CD4-positive, alpha-beta T cell treated with Interleukin-15 for 1 hour (primary cell): ENCODE measurements around the gene RETREG1.
"Not testable (repeated sequence)": the region's sequence is repeated elsewhere in the genome, so short reads cannot be mapped to it uniquely, and the experiment has no call there.

Experiments used
- DNase-seq: peaks from one replicate; pipeline ENCODE4 v3.0.0-alpha.2; 2020

RETREG1 gene

DNA sequence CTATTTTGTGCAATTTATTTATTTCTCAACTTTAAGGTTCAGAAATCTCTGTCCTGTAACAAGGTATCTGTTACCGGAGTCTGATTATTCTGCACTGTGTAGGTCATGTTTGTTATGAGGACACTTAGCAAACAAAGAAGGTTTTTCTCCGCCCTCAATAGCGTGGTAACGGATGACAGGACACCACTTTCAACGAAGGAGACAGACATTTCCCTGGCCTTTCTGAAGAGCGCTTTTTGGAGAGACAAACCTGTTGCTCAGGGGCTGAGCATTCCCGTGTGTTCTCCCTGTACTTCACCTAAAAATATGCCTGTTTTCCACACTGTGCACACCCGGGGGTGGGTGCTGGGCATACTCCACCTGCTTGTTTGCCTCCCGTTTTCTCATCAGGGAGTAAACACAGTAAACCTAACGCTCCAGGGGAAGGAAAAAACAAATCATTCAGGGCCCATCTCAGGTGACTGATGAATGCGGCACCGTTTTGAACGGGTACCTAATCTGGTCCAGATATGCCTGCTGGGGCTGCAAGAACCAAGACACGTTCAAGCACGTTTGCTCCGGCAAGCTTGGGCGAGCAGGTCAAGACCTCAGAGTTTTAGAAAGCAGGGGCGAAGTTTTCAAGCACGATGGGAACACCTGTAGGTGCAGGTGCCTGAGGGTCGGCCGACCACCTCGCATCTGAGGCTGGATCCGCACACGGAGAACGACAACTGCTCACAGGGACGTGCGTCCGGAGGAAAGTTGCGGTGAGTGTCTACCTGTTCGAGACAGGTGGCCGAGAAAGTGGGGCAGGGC is 859 bp downstream of the RETREG1 start:
- DNase-seq, result no peak

DNA sequence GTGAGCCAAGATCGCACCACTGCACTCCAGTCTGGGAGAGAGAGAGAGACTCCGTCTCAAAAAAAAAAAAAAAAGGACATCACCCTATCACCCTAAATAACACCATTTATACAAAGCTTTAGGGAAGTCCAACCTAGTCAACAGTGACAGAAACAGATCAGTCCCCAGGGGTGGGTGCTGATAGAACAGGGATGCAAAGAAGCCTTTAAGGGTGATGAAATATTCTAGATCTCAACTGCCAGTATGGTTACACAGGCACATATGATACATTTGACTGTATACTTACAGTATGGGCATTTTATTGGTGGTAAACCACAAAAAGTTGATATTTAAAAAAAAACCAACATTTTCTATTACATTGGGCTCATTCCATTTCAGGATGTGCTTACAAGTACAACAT is 4.8 kb downstream of the RETREG1 start:
- DNase-seq, result no peak

DNA sequence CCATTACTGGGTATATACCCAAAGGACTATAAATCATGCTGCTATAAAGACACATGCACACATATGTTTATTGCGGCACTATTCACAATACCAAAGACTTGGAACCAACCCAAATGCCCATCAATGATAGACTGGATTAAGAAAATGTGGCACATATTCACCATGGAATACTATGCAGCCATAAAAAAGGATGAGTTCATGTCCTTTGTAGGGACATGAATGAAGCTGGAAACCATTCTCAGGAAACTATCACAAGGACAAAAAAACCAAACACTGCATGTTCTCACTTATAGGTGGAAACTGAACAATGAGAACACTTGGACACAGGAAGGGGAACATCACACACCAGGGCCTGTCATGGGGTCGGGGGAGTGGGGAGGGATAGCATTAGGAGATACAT is 5.9 kb downstream of the RETREG1 start:
- DNase-seq, result not testable (repeated sequence)

DNA sequence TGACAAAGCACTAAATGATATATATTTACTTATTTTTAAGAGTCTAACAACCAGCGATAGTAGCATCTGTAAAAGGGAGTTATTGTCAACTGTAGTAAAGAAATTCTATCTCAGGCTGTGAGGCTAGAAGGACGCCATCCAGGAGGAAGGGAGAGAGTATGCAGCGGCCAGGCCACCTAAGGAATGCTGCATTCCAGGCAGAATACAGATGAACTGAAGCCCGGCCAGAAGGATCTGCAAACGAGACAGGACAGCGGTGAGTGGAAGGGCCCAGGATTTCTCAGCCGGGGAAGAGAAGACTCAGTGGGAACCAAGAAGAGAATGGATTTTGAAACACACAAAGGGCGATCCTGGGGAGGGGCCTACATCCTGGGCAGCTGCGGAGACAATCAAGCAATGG is 7.4 kb downstream of the RETREG1 start:
- no peak for DNase-seq

DNA sequence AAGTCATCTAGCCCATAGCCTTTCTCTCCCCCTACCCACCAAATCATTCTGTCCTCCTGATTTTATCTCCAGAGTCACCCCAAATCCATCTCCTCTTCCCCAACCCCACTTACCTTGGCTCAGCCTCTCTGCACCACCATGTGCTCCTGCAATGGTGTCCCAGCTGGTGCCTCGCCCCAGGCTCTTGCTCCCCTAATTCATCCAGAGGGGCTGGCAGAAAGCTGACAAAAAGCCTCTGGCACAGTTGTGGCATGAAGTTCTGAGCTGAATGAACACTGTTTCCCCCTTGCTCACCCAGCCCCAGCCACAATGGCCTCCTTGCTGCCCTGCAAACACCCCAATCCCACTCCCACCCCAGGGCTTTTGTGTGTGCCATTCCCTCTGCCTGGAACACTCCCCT is 10.2 kb downstream of the RETREG1 start:
- no peak for DNase-seq

DNA sequence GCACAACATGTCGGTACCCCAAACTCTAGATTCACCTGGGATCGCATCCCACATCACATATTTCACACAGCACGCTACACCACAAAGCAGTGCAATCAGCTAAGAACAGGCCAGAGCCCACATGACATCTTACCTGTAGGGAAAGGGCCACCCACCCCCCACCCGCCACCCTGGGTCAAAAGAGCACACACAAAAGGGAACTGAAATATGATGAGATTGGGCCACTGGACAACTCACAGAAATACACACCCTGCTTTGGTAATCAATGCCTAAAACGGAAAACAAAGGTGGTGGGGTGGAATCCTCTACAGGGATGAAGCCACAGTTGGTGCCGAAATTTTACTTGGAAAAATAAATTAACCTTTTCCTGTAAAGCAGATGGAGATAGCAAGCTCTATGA is 13.1 kb downstream of the RETREG1 start:
- no peak for DNase-seq

DNA sequence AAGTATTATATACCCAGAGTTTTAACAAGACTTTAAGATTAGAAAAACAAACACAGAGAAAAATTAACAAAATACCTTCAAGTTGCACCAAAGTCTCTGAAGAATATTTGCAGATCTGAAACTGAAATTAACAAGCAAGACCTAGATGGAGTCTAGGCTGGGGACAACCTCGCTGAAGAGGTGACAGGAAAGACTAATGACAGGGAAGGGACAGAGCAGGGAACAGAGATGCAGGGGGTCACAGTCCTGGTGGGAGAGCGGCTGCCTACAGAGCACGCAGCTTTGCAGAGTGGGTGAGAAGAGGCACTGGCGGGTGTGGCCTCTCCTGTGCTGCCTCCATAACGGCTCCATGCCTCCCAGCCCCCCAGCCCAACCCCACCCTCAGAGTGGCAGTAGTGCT is 13.5 kb downstream of the RETREG1 start:
- DNase-seq, result no peak

DNA sequence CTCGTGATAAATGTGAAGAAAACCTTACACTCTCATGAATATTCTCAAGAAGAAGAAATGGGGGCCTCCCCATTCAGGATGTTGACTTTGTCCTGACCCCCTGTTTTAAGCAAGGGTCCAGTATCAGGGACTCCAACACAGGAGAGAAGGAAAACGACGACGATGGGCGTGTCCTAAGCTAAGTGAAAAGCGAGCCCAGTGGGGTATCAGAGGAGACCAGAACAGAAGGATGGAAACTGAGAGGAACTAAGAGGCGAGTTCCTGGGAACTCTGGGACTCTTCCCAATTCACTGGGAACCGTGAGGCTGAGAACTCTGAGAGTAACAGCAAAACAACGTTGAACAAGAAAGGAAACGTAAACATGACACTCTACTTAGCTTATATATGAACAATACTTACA is 14.6 kb downstream of the RETREG1 start:
- no peak for DNase-seq

DNA sequence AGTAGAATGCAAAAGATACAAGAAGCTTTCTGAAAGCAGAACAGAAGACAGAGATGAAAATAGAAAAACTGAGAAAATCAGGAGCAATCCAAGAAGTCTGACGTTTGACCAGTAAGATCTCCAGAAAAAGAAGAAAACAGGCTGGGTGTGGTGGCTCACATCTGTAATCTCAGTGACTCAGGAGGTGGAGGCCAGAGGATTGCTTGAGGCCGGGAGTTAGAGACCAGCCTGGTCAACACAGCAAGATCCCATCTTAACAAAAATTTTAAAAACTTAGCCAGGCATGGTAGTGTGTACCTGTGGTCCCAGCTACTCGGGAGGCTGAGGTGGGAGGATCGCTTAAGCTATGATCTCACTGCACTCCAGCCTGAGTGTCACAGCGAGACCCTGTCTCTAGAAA is 15.9 kb downstream of the RETREG1 start:
- no peak for DNase-seq

DNA sequence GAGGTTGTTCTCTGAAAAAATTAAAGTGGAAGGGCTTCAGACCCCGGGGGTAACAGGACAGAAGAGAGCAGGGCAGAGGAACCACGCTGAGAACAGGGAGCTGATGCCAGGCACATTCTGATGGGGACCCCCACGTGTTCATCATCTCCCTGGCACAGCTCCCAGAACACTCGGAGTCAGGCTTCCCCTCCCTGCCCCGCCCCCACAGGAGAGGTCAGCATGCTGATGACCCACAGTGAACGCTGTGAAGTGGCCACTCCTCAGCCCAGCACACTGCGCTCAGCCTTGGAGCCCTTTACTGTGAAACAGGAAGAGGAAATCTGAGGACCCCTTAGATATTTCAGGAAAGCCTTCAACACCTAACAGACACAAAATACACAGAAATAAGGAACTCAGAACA is 16.4 kb downstream of the RETREG1 start:
- DNase-seq, result no peak

DNA sequence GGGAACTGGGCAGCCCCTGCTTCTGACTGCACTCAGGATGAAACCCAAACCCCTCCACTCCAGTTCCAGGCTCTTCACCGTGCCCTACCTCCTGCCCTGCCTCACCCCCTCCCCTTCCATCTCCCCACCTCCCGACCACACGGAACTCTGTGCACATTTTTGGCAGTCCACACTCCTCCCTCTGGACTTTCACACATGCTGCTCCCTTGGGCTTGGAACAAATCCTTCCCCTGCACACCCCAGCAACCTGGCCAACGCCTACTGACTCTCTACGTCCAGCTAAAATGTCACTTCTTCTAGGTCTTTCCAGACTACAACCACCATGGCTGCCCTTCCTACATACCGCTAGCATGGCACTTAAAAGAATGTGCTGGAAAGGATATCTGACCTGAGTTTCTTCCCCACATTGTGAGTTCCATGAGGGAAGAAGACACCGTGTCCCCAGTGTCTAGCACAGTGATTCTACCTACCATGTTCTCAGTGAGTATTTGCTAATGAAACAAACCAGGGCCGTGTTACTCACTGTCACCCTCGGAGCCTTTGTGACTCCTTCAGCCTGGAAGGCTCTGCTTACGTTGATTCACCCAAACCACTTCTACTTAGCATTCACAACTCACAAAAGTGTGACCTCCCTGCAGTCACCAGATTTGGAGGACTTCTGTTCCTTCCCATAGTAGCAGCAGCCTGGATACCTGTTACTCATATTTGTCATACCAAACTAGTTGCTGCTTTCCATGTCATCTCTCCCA is 18.7 kb downstream of the RETREG1 start:
- DNase-seq, result no peak

DNA sequence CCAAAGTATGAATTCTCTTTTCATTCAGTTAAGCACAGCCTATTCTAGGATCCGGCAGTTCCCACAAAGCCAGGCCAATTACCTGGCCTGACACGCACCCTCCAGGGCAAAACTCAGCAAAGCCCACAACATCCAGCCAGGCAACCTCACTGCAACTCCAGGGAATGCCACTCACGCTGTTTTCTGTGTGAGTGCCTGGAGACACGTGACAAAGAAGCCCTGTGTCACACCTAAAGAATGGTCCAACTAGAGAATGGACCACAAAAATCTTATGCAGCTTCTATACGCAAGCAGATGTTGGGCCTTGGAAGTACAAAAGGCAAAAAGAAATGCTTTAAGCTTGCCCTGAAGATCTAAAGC is 20.2 kb downstream of the RETREG1 start:
- DNase-seq, result no peak

DNA sequence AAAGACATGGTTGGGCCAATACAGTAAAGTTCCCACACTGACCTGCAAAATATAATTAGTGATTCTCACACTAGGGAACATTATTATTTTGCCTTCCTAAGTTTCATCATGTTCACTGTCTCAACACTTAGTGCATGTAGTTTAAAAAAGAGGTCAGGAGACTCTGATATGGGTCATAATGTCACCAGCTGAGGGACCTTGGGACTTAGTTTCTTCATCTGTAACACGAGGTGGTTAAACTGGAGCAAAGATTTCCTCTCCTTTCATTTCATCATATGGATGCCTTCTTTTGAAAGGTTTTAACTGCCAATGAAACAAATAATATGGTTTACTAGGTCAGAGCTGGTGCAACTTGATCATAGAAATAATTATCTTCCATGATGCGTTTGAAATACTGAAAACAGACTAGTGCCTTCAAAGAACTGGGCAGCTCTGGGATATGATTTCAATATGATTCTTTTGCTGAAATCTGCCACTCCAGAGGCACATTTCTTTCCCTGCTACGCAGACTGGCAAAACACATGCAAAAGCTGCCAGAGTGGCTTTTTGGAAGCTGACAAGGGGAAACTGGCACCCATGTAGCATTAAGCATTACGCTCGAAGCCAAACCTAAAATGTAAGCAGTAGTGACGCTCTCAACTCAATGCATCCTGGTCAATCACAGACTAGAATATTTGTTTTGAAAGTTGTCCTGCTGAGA is 20.8 kb downstream of the RETREG1 start:
- no peak for DNase-seq

DNA sequence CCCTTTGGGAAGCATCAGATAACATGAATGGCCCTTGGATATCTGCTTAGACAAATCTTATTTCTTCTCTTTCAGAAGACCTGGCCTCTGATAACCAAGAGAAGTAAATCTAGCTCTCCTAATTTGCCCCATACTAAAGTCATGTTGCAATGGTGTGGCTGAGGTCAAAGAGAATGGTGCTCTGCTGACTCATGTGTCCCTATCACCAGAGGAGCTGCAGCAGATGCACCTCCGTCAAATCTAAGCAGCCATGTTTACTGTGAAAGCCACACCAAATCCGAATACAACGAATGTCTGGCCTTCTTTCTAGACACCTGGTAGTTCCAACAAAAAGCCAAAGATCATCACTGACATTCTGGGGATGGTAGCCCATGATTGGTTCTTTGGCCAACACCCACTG is 23.2 kb downstream of the RETREG1 start:
- DNase-seq, result no peak

DNA sequence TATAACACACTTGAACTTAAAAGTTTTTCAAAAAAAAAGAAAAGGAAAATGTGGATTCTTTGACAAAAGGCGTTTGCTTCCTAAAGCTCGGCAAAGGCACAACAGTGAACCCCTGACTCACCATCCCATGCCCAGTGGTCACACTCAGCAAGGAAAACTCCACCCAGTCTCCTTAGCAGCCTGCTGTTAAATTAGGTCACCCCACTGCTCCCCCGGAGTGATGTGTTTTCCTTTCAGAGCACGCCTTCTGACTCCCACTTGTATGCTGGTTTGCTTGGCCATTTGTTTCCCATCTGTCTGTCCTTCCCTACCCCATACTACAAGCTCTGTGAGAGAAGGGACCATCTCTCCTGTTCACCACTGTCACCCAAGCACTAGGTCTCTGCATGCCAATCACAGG is 23.8 kb downstream of the RETREG1 start:
- no peak for DNase-seq

DNA sequence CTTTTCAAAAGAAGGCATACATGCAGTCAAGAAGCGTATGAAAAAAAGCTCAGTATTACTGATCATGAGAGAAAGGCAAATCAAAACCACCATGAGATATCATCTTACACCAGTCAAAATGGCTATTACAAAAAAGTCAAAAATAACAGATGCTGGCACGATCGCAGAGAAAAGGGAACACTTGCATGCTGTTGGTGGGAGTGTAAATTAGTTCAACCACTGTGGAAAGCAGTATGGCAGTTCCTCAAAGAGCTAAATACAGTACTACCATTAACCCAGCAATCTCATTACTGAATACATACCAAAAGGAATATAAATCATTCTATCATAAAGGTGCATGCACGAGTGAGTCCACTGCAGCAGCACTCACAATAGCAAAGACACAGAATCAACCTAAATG is 24.5 kb downstream of the RETREG1 start:
- DNase-seq, result no peak

DNA sequence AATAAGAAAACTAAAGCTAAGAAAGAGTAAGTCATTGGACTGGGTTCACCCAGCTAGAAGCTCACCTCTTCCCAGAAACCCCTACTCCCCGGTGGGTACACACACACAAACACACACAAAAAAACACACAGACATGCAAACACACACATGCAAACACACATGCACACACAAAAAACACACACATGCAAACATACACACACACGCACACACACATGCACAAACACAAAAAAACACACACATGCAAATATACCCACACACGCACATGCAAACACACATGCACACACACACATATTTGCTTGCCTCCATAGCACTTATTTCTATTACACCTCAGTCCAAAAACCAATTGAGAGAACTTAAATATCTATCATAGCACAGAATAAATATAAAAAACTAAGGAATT is 26.1 kb downstream of the RETREG1 start:
- no peak for DNase-seq

DNA sequence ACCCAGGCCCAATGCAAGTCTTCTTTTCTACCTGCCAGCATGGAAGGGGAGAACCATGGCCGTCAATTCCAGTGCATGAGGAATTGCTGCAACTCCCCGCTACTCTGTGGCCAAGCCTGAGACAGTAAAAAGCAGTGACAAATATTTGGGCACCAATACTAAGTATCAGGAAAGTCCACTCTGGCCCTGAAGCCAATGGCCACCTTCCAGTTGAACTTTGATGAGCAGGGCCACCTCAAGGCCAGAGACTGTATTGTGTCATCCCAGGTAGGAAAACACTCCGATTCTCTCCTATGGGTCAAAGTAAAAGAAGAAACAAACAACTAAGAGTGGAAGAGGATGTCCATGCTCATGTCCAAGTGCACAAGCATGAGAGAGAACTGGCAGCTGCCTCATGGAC is 27.1 kb downstream of the RETREG1 start:
- DNase-seq, result no peak

DNA sequence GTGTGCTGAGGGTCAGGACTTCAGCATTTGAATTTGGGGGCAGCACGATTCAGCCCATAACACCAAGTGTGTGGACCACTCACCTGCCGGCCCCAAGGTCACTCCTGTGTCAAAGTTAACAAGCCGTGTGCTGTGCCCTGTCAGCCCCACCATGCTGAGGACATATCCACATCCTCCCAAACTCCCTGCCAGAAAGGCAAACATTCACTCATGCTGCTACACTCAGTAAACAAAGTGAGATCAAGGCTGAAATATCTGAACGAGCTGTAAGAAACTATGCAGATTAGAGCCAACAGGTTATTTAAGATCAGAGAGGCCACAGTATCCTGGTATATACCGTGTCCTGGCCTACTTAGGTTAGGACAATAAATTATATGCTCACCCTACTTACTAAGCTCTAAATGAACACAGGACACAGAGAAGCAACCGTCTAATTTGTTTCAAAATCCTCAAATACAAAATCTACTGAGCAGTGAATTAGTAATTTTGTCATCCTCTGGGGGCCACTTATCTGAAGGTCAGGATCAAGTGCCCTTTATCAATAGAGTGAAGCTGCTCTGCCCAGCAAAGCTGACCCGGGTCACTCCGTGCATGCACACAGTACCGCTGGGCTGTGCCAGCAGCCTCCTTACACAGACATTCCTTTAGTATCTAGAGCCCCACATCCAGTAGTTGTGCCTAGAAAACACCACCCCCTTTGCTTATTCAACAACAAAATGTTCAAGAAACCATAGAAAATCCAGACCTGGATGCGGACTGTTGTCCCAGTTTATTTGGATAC is 28.2 kb downstream of the RETREG1 start:
- DNase-seq, result no peak

DNA sequence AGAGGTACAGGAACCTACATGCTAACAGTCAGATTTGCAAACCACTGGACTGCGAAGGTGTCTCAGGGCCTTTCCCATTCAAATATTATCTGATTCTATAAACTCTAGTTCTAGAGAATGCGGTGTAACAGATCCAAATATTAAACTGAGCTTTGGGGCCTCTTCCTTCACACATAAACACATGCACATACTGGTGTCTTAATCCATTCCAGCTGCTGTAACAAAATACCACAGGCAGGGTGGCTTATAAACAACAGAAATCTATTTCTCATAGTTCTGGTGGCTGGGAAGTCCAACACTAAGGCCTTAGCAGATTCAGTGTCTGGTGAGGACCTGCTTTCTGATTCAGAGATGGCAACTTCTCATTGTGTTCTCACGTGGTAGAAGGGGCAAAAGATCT is 30.2 kb downstream of the RETREG1 start:
- DNase-seq, result no peak

DNA sequence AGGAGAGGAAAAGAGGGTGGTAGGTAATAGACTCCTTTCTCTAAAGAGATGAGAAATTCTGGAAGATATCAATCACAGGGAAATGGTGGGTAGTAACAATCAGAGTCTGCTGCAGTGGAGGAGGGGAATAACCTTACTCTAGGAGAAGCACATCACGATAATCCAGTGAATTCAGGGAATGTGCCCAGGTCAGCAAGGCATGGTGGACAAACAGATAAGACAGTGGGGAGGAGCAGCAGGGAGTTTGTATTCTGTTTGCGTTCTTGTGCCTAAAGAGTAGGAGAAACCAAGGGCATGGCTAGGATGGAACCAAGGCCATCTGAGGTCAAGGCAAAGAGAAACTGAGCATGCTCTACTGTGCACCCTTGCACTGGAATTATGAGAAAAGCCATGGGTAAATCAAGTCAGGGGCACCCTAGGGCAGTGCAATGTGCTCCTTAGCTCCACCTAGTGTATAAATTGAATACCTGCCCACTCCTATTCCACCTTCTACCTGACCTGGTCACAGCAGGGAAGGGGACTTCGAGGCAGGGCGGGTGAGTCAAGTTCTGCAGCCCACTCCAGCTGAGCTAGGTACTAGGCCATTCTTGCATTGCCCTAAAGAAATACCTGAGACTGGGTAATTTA is 31.6 kb downstream of the RETREG1 start:
- DNase-seq, result no peak

DNA sequence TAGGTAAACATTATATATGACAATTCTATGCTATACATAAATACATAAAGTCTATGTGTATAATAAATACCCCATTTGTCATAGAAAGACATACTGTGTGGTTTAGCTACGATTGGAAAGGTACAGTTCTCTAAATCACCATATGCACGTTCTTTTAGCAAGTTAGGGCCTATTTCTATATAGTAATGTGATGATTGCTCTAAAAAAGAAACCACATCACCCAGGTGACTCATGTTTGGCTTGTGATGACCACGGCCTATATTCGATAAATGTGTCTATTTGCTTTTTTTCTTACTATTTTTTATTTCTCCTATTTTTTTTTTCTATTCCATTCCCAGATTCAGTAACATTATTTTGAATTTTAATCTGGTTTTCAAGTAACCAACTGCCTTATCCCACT is 34.7 kb downstream of the RETREG1 start:
- no peak for DNase-seq

DNA sequence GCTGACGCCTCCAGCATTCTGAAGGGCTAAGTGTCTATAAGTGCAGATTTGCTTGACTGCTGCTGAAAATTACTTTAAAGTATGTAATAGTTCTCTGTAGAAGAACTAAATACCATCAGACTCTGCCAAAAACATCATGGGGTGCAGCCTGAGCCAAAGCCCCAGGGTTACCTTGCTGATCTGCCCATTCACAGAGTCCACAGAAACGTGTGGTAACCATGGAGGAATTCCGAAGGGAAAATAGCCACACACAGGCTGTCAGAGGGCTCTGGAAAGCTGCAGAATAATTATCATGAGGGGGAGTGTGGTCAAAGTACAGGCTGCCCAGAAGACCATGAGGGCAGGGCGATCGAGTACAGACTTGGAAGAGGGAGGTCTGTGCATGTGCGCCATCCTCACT is 36.4 kb downstream of the RETREG1 start:
- no peak for DNase-seq
